GM11168 (cell line): ENCODE measurements around the gene ZKSCAN4.

Experiments used
- in situ Hi-C: fragments of 300-500 bp; cut with MboI; formaldehyde crosslinking; loops from one replicate; pipeline ENCODE4 v1.12.0; 2022; ENCODE audit warnings: low sequenced_read_pairs; ENCODE audit not compliant: unreplicated experiment

Gene ZKSCAN4

DNA sequence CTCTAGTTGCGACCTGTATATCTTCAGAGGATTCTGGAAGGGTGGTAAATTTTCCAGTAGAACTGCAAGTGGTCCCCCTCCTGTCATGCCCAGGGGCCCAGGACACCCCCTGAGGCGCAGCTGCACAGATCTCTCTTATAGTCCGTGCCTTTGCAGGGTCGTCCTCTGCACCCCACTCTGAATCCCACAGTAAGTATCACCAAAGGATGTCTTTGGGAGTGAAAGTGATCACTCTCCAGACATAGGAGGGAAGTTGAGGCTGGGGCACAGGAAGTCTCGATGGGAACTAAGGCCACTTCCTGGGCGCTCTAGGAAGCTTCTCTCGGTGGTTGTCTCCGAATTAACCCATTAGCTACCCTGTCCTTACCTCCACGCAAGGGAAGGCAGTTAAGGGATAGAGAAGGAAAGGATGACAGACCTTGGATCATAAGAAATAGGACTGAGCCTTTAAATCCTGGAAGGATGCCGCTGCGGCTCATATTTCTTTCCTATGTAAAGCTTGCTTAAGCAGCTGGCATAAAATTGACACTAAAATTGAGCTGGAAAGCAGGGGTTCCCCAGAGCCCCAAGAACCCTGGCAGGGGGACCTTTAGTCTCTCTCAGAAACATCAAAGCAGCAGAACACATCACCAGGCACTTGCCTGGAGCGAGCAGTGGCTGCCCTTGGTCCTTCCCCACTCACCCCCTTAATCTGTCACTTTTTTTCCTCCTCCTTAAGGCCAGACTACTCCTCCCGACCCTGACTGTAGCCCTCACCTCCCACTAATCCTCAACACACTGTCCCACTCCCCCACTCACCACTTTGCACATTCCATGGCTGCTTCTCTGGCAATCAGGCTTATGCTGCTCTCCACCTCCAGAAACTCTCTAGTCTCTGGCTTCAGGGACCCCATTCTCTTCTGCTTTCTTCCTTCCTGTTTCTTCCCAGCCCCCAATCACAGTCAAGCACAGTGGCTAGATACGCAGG, at the start of gene ZKSCAN4:
Gene ZKSCAN4, minus strand, starts transcription at position 261 of the 967 bp plus-strand sequence. CDS start 289 bp downstream, outside the sequence.
- in situ Hi-C loops, result no loop called here

DNA sequence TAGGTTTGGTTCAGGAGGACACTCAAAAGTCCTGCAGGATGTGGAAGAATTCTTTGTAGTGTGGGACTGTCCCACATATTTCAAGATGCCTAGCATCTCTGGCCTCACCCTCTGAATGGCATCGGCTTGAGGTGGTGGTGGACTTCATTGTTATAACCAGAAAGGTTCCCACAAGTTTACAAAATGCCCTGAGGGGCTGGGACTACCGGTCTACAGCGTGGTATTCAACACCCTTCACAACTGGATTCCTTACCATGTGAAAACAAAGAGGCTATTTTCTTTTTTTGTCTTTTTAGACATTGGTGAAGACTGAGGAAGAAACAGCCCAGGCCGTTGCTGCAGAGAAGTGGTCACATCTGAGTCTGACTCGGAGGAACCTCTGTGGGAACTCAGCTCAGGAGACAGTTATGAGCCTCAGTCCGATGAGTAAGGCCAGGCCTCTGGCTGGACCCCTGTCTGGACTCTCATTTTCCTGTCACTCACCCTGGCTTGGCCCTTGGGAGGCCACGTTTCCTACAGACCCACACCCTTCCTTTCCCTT, 44.5 kb upstream of the ZKSCAN4 start:
- in situ Hi-C loops, result no loop called here

DNA sequence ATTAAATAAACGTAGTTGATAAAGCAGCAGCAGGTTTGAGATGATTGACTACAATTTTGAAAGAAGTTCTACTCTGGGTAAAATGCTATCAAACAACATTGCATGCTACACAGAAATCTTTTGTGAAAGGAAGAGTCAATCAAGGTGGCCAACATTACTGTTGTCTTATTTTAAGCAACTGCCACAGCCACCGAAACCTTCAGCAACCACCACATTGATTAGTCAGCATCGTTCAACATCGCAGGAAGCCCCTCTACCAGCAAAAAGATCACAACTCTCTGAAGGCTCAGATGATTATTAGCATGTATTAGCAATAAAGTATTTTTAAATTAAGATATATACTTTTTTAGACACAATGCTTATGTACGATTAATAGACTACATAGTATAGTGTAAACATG, 43.3 kb upstream of the ZKSCAN4 start:
- in situ Hi-C loops, result no loop called here

DNA sequence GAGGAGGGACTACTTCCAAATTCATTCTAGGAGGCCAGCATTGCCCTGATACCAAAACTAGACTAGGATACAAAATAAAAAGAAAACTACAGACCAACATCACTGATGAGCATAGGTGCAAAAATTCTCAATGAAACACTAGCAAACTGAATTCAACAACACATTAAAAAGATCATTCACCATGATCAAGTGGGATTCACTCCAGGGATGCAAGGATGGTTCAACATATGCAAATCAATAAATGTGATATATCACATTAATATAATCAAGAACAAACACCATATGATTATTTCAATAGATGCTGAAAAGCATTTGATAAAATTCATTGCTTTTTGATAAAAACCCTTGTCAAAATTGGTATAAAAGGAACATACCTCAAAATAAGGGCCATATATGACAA, 39.5 kb upstream of the ZKSCAN4 start:
- in situ Hi-C loops, result no loop called here

DNA sequence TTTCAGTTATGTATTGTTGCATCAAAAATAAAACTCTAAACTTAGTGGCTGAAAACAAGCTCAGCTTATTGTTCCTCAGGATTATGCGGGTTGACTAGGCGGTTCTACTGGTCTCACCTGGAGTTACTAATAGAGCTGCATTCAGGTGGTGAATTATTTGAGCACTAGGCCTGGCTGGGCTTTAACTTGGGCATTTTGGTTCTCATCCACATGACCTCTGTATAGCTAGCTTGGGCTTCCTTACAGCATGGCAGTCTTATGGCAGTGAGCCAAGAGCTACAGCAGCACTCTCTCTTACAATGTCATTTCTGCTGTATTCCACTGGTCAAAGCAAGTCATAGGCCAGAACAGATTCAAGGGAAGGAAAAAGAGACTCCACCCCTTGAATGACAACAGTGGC, 30.9 kb upstream of the ZKSCAN4 start:
- in situ Hi-C loops, result no loop called here

DNA sequence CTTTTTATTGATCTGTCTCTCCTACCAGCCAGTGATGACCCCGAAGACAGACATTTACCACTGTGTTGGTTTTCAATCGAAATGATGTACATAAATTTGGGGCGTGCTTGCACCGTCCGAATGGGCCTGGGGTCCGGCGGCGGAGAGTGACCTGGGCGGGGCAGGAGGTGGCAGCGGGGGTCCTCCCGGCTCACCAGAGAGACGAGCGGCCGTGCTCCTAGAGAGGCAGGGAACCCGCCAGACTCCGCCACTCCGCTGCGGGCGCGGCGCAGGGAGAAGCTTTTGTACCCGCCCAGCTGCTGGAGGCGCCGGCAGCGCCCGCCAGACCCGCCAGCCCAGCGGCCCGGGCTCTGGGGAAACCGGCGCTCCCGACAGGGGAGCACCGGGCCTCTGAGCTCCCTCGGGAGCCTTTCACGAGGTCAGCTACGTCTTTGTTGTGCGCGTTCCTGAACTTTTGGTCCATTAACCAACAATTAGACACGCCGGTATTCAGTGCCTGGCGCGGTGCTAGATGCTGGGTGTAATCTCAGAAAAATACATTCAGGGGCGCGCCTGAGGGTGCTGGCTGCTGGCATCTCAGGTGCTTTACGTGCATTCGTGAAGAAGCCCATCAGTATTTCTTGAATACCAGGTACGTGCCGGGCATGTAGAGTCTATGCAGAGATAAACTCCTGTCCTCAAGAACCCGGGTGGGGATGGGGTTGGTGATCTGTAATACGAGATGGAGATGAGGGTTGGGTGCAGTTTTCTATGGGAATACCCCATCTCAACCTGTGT, 29.4 kb upstream of the ZKSCAN4 start, which contains the start of gene PGBD1:
Gene PGBD1, plus strand, starts transcription at position 285 of the 777 bp plus-strand sequence. CDS start 2,242 bp downstream, outside the sequence.
- in situ Hi-C loops, result no loop called here

DNA sequence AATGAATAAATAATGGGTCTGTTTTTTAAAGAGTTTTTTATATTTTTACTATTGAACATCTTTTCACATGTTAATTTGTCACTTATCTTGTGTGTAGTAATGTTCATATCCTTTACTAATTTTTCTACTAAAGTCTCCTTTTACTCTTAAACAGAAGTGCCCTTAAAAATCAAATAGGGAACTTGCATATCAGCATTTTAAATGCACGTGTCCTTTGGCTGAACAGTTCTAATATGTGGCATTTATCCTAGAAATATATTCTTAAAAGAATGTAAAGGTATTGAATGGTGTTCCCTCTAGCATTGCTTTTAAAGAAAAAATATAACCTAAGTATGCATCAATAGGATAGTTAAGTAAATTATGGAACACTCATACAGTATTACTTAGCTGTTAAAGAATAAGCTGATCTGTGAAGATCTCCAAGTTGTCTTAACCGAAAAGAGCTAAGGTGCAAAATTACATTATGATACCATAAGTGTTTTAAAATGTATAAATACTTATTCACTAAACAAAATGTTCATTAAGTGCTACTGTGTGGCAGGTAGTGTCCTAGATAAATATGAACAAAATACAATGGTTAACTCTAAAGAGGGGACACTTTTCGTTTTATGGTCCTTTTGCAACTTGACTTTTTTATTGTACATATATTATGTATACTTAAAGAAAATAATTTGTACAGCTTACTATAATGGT, 28.7 kb upstream of the ZKSCAN4 start:
- in situ Hi-C loops, result no loop called here

DNA sequence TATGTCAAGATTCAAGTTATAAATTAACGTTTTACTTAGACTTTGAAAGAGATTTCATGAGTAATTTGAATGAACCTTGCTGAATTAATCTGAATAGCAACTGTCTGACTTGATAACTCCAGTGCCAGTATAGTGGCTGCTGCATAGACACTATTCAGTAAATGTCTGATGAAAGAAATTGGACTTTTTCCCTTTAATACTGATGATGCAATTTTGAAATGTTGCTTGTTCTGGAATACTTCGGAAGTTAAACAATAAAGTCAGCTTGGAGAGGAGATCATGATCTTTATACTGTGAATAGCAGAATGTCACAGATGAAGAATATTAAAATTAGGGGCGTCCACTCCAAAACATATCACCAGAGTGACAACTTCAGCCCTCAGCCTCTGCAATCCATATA, 25.7 kb upstream of the ZKSCAN4 start:
- in situ Hi-C loops, result no loop called here

DNA sequence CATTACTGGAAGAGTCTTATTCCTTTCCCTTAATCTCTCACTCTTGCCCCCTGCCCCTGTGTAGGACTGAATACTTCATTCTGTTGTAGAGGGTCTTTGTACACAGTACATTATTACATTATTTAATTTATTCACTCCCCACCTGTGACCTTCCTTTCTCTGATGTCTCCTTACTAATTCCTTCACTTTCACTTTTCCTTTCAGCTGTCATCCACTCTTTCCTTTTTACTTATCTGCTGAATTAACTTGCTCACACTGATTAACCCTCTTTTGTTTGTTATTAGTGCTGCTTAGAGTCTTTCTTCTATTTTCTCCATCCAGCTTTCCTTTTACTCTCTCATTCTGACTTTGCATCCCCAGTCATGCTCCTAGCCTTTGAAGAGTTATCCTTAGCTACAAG, 22.8 kb upstream of the ZKSCAN4 start:
- in situ Hi-C loops, result no loop called here

DNA sequence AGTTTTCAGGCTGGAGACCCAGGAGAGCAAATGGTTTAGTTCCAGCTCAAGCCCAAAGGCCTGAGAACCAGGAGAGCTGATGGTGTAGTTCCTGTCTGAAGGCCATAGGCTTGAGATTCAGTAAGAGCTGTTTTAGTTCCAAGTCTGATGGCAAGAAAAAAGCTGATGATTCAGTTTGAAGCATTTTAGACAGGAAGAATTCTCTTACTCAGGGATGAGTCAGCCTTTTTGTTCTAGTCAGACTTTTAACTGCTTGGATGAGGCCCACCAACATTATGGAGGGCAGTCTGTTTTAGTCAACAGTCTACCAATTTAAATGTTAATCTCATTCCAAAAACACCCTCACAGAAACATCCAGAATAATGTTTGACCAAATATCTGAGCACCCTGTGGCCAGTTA, 17.4 kb upstream of the ZKSCAN4 start:
- in situ Hi-C loops, result loop anchor here (10.0 kb wide), 1 partner anchor 85 kb away; no protein-coding TSS in a partner anchor

DNA sequence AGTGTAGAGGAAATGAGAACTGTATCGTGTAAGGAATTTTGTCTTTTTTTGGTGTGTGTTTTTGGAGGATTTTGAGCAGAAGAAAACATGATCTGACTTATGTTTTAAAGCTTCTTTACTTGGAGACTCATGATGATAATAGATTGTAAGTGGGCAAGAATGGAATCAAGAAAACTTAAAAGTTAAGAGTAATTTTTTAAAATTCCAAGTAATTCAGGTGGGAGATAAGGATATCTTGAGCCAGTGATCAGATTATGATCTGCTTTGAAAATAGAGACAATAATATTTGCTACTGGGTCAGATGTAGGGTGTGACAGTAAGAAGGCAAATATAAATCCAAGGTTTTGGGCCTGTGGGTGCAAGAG, 15.6 kb upstream of the ZKSCAN4 start:
- in situ Hi-C loops, result loop anchor here (10.0 kb wide), 1 partner anchor 87 kb away; no protein-coding TSS in a partner anchor

DNA sequence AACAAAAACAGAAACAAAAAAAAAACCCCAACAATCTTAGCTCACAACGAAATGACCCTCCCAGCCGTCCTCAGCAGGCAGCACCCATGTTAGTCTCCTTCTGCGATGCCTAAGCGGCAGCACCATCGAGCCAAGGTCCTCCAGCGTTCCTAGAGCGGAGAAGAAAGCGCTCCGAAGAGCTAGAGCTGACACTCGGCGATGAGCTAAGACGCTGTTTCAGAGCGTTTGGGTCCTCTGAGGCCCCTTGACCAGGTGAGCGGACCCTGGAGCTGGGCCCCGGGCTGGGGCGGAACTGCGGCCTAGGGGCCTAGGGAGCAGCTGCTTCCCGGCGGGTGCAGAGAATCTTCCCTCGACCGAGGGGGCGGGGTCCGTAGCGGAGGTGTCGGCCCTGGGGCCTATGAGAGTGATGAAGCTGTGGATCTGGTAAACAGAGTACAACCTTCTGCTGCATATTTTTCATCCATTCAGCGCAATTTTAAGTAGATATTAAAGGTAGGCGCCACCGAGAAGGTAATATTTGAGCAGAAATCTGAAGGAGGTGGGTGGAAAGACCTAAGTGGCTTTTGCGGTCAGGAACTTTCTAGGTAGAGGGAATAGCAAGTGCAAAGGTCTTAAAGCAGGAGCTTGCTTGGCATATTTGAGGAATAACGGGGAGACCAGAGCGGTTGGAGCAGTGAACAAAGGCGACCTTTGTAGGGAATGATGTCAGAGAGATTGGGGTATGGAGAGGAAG, 15.1 kb upstream of the ZKSCAN4 start, which contains the start of gene ZSCAN26:
Gene ZSCAN26, plus strand, starts transcription at position 182 of the 733 bp plus-strand sequence. CDS start 4,777 bp downstream, outside the sequence.
- in situ Hi-C loops, result loop anchor here (10.0 kb wide), 1 partner anchor 88 kb away; no protein-coding TSS in a partner anchor

DNA sequence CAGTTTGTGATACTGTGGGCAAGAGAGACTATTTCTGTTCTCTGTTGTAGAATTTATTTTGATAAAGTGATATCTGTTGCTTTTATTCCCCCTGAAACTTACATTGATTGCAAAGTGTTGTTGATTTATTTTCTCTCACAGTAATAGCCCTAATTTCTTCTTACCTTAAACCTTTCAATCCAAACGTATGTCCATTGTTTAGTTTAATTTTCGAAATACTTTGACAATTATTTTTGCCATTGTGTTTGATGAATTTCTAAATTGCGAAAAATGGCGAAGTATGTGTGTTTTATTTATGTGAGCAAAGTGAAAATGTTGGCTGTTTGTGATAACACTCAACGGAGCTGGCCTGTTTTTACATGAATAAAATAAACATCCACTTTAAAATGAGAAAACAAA, 14.5 kb upstream of the ZKSCAN4 start:
- in situ Hi-C loops, result loop anchor here (10.0 kb wide), 1 partner anchor 88 kb away; no protein-coding TSS in a partner anchor

DNA sequence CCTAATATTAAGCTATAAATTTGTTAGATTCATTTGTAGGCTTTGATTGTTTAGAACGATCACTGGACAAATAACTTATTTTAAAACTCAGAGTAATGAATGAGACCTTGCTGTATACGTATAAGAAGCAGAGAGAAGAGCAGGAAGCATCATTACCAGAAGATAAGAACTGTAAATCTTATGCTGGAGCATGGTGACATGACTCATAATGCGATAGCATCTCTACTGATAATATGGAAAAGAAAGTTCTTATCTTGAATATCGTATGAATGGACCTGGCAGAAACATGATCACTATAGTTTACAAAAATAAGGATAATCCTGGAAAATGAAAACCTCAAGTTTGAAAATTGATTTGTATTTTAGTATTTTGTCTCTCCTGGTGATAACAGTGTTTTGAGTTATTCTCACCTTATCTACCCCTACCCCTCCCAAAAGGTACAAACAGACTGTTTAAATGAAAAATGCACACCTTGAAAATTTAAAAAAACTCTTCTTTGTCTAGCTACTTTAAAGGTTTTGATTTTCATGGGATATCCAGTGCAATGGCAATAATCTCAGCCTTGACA, 12.8 kb upstream of the ZKSCAN4 start:
- in situ Hi-C loops, result loop anchor here (10.0 kb wide), 1 partner anchor 90 kb away; no protein-coding TSS in a partner anchor

DNA sequence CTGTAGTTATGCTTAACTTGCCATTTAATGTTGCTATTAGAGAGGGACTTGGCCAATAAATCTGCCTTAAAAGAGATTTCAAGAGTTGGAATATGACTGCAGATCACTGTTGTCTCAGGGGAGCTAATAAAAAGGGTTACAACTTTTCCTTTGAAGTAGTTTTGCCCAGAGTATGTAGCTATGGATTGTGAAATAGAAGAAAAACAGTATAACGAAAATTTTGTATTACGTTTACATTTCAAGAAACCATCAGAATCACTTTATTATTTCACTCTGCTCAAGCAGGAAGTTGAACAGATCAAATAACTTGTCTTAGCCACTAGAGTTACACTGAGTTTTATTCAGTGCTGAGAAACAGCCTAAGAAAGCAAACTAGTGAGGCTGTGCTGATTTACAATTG, 11.9 kb upstream of the ZKSCAN4 start:
- in situ Hi-C loops, result loop anchor here (10.0 kb wide), 1 partner anchor 91 kb away; no protein-coding TSS in a partner anchor

DNA sequence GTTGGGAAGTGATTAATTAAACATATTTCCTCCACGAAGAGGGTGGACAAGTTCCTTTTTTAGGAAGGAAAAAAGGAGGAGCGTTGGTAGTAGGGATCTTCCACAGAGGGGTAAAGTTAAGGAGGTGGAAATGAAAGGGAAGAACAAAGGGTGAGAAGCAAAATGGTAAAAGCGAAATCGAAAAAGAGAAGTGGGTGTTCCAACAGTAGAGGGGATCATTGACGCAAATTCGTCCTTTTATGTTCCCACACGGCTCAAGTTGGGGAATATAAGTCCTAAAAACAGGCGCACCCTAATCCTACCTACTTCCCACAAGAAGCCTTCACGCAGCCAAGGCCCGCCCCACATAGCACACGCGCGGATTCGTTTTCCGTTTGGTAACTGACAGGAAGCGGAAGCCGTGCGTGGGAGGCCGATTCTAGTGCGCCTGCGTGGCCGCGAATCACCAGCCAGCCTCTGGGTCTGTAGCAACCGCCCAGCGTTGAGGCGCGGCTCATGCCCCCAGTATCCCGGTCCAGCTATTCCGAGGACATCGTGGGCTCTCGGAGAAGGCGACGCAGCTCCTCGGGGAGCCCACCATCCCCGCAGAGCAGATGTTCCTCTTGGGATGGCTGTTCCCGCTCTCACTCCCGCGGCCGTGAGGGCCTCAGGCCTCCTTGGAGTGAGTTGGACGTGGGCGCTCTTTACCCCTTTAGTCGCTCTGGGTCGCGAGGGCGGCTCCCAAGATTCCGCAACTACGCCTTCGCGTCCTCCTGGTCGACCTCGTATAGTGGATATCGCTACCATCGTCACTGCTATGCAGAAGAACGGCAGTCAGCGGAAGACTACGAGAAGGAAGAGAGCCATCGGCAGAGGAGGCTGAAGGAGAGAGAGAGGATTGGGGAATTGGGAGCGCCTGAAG, 7.1 kb upstream of the ZKSCAN4 start, which contains the start of gene NKAPL:
Gene NKAPL, plus strand, starts transcription at position 421 of the 901 bp plus-strand sequence. Its CDS starts 75 bp downstream, at position 496.
- in situ Hi-C loops, result no loop called here

DNA sequence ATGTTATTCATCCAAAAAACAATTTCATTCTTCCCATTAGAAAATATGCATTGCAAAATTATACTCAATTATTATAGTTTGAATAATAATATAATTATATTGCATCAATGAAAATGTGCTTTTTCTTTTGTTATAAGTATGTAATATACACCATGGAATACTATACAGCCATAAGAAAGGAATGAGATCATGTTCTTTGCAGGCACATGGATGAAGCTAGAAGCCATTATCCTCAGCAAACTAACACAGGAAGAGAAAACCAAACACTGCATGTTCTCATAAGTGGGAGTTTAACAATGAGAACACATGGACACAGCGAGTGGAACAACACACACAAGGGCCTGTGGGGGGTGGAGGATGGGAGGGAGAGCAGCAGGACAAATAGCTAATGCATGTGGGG, 5.0 kb upstream of the ZKSCAN4 start:
- in situ Hi-C loops, result no loop called here

DNA sequence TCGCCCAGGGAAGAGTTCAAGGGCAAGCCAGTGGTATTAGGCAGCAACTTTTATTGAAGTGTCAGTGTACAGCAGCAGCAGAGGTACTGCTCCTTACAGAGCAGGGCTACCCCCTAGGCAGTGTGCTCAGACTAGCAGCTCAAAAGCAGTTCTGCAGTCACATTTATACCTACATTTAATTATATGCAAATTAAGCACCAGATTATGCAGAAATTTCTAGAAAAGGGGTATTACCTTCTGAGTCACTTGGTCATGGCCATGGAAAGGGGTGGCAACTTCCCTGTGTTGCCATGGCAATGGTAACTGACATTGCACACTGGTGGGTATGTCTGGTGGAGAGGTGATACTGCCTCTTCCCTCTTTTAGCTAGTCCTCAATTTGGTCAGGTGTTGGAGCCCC, 2.1 kb upstream of the ZKSCAN4 start:
- in situ Hi-C loops, result no loop called here
